ENCODE data around the gene IBTK. TPM values are rescaled to one million over a fixed set of nuclear protein-coding genes. Genes with fewer than 3 reads are reported as not detected.

Gene IBTK
- total and polyA plus RNA-seq, 2 of the 4 experiments (the other 2 are of a cell fraction), result 9.7 to 45.0 TPM

GRCh38 chr6:82208913-82209312 lies 38.6 kb downstream of the IBTK start:
- no peak for TF ChIP-seq RCOR1 (IDR thresholded peaks at IDR 0.05; ENCODE audit: insufficient replicate concordance, low read length)
- no peak for TF ChIP-seq NFE2L2 (IDR thresholded peaks at IDR 0.05; ENCODE audit: low read depth, low read length)
- TF ChIP-seq CTCF (conservative IDR thresholded peaks at IDR 0.05; ENCODE audit: low read depth, low read length), result no peak
- TF ChIP-seq ELK1 (IDR thresholded peaks at IDR 0.05; ENCODE audit: borderline replicate concordance, low read depth, low read length), result no peak
- no peak for TF ChIP-seq MAFK (IDR thresholded peaks at IDR 0.05; ENCODE audit: low read depth, low read length)
- no peak for TF ChIP-seq CHD1 (IDR thresholded peaks at IDR 0.05; ENCODE audit: low read depth, low read length)
- TF ChIP-seq RFX5 (IDR thresholded peaks at IDR 0.05; ENCODE audit: low read depth, low read length), result no peak
- TF ChIP-seq FOS (IDR thresholded peaks at IDR 0.05; ENCODE audit: low read depth, low read length), result no peak
- no peak for TF ChIP-seq RAD21 (IDR thresholded peaks at IDR 0.05; ENCODE audit: low read length)
- no peak for TF ChIP-seq POLR2A (IDR thresholded peaks at IDR 0.05; ENCODE audit: low read depth, low read length)
- no peak for TF ChIP-seq SMC3 (IDR thresholded peaks at IDR 0.05; ENCODE audit: low read depth, low read length)
- no peak for TF ChIP-seq MAZ (IDR thresholded peaks at IDR 0.05; ENCODE audit: borderline replicate concordance, low read depth, low read length)
- no peak for TF ChIP-seq BHLHE40 (IDR thresholded peaks at IDR 0.05; ENCODE audit: low read depth, low read length)
- TF ChIP-seq MXI1 (IDR thresholded peaks at IDR 0.05; ENCODE audit: borderline replicate concordance, low read depth, low read length), result no peak
- TF ChIP-seq USF2 (IDR thresholded peaks at IDR 0.05; ENCODE audit: low read depth, low read length), result no peak
- TF ChIP-seq CEBPB (IDR thresholded peaks at IDR 0.05; ENCODE audit: low read depth, low read length), result no peak

More at GRCh38 chr6:82208913-82209312, 38.6 kb downstream of the IBTK start:
- no peak overlapping the region for H4K5ac ChIP-seq (ENCODE audit: low read depth, low read length)
- H2AK5ac ChIP-seq (ENCODE audit: low read depth, low read length), result no peak overlapping the region
- H2AFZ ChIP-seq (replicated peaks; ENCODE audit: low read length, poor library complexity), result no peak overlapping the region
- in situ Hi-C loops (cut with MboI; ENCODE audit: low sequenced_read_pairs) (no loop called here), dilution Hi-C loops (cut with HindIII; ENCODE audit: low sequenced_read_pairs, unreplicated experiment) (no loop called here), intact Hi-C loops (cut with micrococcal nuclease) (no loop called here)
- no peak overlapping the region for H2BK15ac ChIP-seq (ENCODE audit: low read depth, low read length)
- no peak overlapping the region for H3K9ac ChIP-seq (ENCODE audit: low read depth, low read length)
- H4K91ac ChIP-seq (ENCODE audit: insufficient read depth, low read depth, low read length), result no peak overlapping the region
- no peaks in the 10 kb centered on the region for H4K20me1 ChIP-seq (ENCODE audit: insufficient read depth, low read length)
- H3K4me2 ChIP-seq (ENCODE audit: low read depth, low read length), result no peak overlapping the region
- BruUV-seq (replicated peaks), result no TSS peak
- no CpG with 5 or more reads among the region's 4 CpGs for WGBS, 2 experiments (ENCODE audit: extremely low coverage in 2 of 2, insufficient read length in 1 of 2)
- ChIA-PET POLR2A (ENCODE audit: unreplicated experiment) (no interaction called here), CTCF (no interaction called here)
- no peaks in the 10 kb centered on the region for H3K27me3 ChIP-seq (ENCODE audit: control insufficient read depth, insufficient read depth, low read length)
- ATAC-seq (ENCODE audit: low read depth) (no peak), DNase-seq (no peak)
- H2BK5ac ChIP-seq (ENCODE audit: low read depth, low read length, poor library complexity, severe bottlenecking), result no peak overlapping the region
- no peak overlapping the region for H3K27ac ChIP-seq (ENCODE audit: insufficient read depth, low read length)
- no peak overlapping the region for H3K18ac ChIP-seq (ENCODE audit: low read depth, low read length)
- no peaks in the 10 kb centered on the region for H3K9me3 ChIP-seq (ENCODE audit: control insufficient read depth, insufficient read depth, low read length)
- H3K79me1 ChIP-seq (ENCODE audit: low read depth in 1 of 2, low read length in 2 of 2), result peaks cover 4 to 19% of the 10 kb centered on the region in 2 experiments; a peak in 3 of 4 replicates
- no peak overlapping the region for H2AK9ac ChIP-seq (replicated peaks; ENCODE audit: low read depth, low read length, poor library complexity)
- H3K36me3 ChIP-seq (ENCODE audit: control insufficient read depth, insufficient read depth, low read length), result peaks cover 17% of the 10 kb centered on the region
- no peak overlapping the region for H3K4me3 ChIP-seq (ENCODE audit: insufficient read depth, low read depth, low read length)
- no peak overlapping the region for H3K56ac ChIP-seq (ENCODE audit: extremely low read depth, insufficient read depth, low read length)
- H4K8ac ChIP-seq (ENCODE audit: low read depth in 2 of 2, low read length in 2 of 2), result no peak overlapping the region
- H3K9me1 ChIP-seq (ENCODE audit: insufficient read depth, low read length), result 0 out of 2 replicates have a peak, but pooled peaks cover 2% of the 10 kb centered on the region
- no peak overlapping the region for H2BK20ac ChIP-seq (ENCODE audit: low read depth, low read length)
- 0 out of 2 replicates have a peak, but pooled peaks cover 2% of the 10 kb centered on the region for H3K4me1 ChIP-seq (ENCODE audit: control insufficient read depth, insufficient read depth, low read length)
- H2BK120ac ChIP-seq (ENCODE audit: low read depth, low read length), result no peak overlapping the region
- H3K4ac ChIP-seq (ENCODE audit: low read depth, low read length), result no peak overlapping the region
- no peak overlapping the region for H3K14ac ChIP-seq (replicated peaks; ENCODE audit: low read depth, low read length)
- no peak overlapping the region for H3K23ac ChIP-seq (ENCODE audit: low read depth, low read length)

Data from IMR-90 (cell line).